ENCODE measurements around the gene SPATA2. TPM values are rescaled to one million over a fixed set of nuclear protein-coding genes. Genes with fewer than 3 reads are reported as not detected.
"Not testable (repeated sequence)": the region's sequence is repeated elsewhere in the genome, so short reads cannot be mapped to it uniquely, and the experiment has no call there.

Gene SPATA2
- total RNA-seq, 1 donor from 2014 or later = 0.99 TPM

- DNase-seq (ENCODE audit: low read depth in 2 of 2) = no peak
These were observed 10.7 kb downstream of the SPATA2 start for GRCh38 chr20:49904440-49905214.

GRCh38 chr20:49901588-49901987, 13.7 kb downstream of the SPATA2 start:
- DNase-seq (ENCODE audit: low read depth in 2 of 2) = no peak

- peak in 1 of 2 donors; percentile 32 for DNase-seq (ENCODE audit: low read depth in 2 of 2)
These were observed 15.6 kb downstream of the SPATA2 start for GRCh38 chr20:49899541-49900383.

DNA sequence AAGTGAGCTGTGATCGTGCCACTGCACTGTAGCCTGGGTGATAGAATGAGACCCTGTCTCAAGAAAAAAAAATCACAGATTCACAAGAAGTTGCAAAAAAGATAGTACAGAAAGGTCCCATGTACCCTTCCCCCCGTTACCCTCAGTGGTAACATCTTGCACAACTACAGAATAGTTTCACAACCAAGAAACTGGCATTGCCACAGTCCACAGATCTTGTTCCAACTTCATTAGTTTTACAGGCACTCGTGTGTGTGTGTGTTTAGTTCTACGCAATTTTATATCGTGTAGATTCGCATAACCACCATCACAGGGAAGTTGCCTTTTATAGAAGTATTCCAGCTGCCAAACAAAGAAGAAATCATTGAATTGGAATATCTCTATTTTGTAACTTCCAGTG, 19.1 kb downstream of the SPATA2 start:
- DNase-seq (ENCODE audit: low read depth in 2 of 2) = no peak

DNA sequence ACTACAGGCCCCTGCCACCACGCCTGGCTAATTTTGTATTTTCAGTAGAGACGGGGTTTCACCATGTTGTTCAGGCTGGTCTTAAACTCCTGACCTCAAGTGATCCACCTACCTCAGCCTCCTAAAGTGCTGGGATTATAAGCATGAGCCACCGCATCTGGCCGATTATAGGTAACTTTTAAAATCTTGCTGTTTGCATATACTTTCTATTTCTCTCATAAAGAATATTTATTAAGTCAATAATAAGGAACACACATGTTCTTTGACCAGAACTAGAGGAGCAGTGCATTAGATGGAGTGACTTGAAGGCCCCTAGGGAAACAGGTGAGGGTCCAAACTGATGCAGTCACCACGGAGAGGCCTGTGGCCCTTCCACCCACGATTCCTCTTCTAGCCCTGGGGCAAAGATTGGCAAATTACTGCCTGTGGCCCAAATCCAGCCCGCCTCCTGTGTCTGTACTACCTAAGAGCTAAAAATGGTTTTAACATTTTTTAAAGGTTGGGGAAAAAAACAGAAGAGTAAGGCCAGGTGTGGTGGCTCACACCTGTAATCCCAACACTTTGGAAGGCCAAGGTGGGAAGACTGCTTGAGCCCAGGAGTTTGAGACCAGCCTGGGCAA, 19.7 kb downstream of the SPATA2 start:
- not testable (repeated sequence) for DNase-seq (ENCODE audit: low read depth in 2 of 2)

GRCh38 chr20:49894073-49894470, 21.3 kb downstream of the SPATA2 start:
- no peak for DNase-seq (ENCODE audit: low read depth in 2 of 2)

DNA sequence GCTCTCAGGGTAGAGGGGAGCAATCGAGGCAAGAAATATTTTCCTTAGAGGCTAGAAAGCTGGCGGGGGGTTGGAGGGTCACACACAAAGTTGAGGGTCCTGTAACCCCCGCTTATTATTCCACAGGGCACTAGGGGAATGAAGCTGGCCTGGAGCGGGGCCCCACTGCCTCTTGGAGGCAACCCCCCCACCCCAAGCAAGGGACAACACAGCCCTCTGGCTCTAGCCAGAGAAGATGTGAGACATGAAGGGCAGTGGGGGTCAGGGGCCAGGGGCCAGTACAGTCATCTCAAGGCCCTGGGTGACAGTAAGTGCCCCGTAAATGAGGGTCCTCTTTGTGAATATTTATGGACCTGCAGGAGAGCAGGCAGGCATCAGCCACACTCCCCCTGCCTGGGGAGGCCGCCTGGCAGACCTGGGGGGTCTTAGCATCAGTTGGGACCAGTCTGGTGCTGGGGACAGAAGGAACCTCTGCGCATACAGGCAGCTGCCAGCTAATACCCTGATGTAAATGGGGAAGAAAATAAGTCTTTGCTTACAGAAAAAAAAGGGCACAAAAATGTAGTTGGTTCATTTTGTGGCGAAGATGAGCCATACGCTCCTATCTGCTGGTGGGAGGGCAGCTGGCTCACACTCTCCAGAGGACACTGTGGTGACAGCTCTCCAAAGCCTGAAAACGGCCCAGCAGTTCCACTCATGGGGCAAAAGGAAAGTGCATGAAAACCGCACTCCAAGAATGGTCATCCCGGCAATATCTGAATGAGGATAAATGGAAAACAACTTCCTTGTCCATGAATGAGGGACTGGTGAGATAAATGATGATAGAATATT, 21.9 kb downstream of the SPATA2 start:
- DNase-seq (ENCODE audit: low read depth in 2 of 2) = no peak

DNA sequence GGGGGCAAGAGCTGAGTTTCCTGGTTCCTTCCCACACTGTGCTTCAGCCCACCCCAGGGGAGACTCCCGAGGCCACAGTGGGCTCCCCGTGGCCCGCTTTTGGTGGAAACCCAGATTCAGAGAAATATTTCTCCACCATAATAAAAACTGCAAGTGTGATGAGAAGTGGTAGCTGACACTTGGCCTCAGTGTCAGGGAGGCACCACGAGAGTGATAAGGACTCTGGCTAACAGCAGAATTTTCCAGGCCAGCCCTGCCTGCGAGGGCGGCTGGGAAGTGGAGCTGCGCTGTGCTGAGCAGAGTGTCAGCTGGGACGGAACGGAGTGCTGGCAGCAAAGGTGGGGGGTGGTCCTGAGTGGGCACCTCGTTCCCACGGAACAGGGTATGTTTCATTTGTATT, 22.5 kb downstream of the SPATA2 start:
- DNase-seq (ENCODE audit: low read depth in 2 of 2) = peak in 1 of 2 donors; percentile 49

GRCh38 chr20:49892260-49892659, 23.1 kb downstream of the SPATA2 start:
- DNase-seq (ENCODE audit: low read depth in 2 of 2) = no peak

- DNase-seq (ENCODE audit: low read depth in 2 of 2) = peak in 1 of 2 donors; percentile 36
These were observed 23.7 kb downstream of the SPATA2 start for GRCh38 chr20:49891476-49892110.

GRCh38 chr20:49890471-49891361, 24.6 kb downstream of the SPATA2 start:
- peak; percentile 34 to 53 for DNase-seq (ENCODE audit: low read depth in 2 of 2)

- DNase-seq (ENCODE audit: low read depth in 2 of 2) = no peak
These were observed 25.4 kb downstream of the SPATA2 start for GRCh38 chr20:49889935-49890333.

GRCh38 chr20:49889001-49889934, 26.1 kb downstream of the SPATA2 start:
- DNase-seq (ENCODE audit: low read depth in 2 of 2) = no peak

DNA sequence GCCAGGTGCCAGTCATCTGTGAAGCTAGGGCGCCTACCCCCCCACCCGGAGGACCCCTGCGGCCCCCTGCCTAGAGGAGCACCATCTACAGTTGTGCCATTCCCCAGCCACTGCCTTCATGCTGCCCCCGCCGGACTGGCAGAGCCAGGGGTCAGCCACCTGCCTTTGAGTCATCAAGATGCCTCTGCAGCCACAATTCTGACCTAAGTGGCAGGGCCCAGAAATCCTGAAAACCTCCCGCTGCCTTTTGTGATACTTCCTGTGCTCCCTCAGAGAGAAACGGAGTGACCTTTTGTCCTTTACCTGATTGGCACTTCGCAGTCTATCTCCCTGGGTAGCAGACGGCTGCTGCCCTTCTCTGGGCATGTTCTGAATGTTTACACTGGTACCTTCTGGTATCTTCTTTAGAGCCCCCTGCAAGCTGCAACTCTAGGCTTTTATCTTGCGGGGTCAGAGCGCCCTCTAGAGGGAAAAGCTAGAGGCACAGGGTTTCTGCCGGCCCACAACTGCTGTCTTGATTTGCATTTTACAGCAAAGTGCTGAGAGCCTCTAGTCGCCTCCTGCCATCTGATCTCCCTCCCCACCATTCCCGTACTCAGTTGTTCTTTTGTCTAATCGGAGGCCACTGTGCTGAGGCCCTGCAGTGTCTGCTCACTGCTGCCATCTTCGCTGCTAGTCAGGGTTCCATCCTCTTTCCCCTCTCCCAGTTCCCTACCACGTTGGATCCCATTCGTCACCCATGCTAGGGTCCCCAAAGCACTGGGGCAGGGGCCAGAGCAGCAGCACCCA, 26.9 kb downstream of the SPATA2 start:
- peak; percentile 70 to 73 for DNase-seq (ENCODE audit: low read depth in 2 of 2)

DNA sequence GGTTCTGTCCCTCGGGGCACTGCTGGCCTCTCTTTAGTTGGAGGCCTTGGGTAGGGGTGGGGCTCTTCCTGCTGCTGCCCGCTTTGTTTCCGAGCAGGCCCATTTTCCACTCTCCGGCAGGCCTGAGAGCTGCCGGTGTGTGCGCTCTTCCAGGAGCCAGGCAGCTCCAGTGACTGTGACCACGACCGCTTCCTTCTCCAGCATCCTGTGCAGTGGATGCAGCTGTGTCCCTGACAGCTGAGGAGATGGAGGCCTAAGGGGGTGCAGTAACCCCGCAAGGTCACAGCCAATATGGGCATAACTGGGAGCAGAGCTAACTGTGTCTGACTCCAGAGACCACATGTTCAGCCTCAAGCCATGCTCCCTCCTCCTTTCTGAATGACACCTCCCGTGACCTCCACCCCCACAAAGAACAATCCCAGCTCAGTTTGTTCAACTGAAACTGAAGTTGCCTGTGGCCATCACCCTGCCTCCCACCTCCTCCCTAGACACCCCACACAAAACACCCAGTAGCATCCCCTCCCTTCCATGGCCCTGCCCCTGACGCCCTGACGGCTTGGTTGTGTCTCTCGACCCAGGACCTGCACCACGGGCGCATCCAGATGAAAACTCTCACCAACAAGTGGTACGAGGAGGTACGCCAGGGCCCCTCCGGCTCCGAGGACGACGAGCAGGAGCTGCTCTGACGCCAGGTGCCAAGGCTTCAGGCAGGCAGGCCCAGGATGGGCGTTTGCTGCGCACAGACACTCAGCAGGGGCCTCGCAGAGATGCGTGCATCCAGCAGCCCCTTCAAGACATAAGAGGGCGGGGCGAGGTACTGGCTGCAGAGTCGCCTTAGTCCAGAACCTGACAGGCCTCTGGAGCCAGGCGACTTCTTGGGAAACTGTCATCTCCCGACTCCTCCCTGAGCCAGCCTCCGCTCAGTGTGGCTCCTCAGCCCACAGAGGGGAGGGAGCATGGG, 27.8 kb downstream of the SPATA2 start:
- peak; percentile 40 to 53 for DNase-seq (ENCODE audit: low read depth in 2 of 2)

- DNase-seq (ENCODE audit: low read depth in 2 of 2) = no peak
These were observed 28.6 kb downstream of the SPATA2 start for GRCh38 chr20:49886571-49887213.

All from lung microvascular endothelial cell (primary cell).